Right ventricle myocardium inferior (tissue), 1 donor: Measurements from ENCODE around the gene SYNE2. TPM values are rescaled to one million over a fixed set of nuclear protein-coding genes. Genes with fewer than 3 reads are reported as not detected.
"Not testable (repeated sequence)": the region's sequence is repeated elsewhere in the genome, so short reads cannot be mapped to it uniquely, and the experiment has no call there.

Experiments
- ATAC-seq: fragments of 200-7000 bp; cut with Tn5 transposase; one replicate; pipeline ENCODE4 v1.9.1; 2020; ENCODE audit warnings: mild to moderate bottlenecking, moderate library complexity
- DNase-seq: peaks from one replicate; pipeline ENCODE4 v3.0.0; 2021; ENCODE audit errors: missing footprints
- intact Hi-C: fragments of 100-400 bp; cut with DNase I; formaldehyde crosslinking; loops from one replicate; pipeline ENCODE4 v1.11.0; 2022
- total RNA-seq: library from RNA; stranded (reverse); fragmentation: NEBNext Ultra II Directional; extraction: Animal tissue kit (Norgen Biotek cat#: 25700); gene quantifications from one replicate; pipeline ENCODE4 v1.2.1, GENCODE V29; 2021
- donor health status: DM: no; HTN: yes; CAD: no; lungs with severe emphysema.

Gene SYNE2
- total RNA-seq, 1 donor from 2014 or later = 191 TPM

DNA sequence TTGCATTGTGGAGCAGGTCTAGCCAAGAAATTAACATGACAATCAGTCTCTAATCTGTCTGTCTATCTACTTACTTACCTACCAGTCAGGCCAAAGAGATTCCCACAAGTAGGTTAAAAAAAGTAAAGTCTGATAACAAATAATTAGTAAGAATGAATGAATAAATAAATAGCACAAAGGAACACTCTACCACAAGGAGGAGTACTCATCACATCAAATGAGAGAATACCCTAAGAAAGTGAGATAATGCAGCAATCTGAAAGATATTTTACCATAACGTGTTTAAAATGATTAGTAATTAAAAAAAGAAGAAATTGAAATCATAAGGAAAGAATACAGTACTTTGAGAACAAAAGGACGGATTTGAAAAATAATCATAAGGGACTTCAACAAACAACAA, 187.2 kb downstream of the SYNE2 start:
- DNase-seq (no peak), ATAC-seq (no peak)
- intact Hi-C loops = loop anchor here (10.0 kb wide), 1 partner anchor 265 kb away; no protein-coding TSS in a partner anchor

DNA sequence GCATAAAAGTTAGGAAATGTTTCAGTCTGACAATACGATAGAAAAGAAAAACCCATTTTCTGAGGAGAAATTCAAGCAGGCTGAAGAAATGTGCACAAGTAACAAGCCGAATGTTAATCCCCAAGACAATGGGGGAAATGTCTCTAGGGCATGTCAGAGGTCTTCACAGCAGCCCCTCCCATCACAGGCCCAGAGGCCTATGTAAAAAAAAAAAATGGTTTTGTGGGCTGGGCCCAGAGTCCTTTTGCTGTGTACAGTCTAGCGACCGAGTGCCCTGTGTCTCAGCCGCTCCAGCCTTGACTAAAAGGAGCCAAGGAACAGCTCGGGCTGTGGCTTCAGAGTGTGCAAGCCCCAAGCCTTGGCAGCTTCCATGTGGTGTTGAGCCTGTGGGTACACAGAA, 190.5 kb downstream of the SYNE2 start:
- intact Hi-C loops = loop anchor here (10.0 kb wide), 1 partner anchor 262 kb away; no protein-coding TSS in a partner anchor
- ATAC-seq, DNase-seq: not testable (repeated sequence)

DNA sequence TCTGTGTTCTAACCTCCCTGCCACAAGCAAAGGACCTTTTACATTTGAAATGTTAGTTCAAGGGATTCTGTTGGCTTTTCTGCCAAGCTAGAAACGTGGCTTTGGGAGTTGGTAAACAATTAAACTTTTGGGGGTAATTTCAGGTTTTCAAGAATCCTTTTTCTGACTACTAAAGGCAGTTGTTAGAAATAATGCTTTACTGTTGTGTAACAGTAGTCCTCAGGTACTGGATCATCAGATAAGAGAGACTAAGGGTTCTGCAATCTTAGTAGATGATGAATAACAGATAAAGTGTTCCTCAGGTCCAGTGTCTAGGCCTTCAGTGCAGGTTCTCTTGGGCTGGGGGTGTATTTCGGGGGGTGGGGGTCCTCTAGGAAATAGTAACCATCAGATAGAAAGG, 192.3 kb downstream of the SYNE2 start:
- DNase-seq = no peak

DNA sequence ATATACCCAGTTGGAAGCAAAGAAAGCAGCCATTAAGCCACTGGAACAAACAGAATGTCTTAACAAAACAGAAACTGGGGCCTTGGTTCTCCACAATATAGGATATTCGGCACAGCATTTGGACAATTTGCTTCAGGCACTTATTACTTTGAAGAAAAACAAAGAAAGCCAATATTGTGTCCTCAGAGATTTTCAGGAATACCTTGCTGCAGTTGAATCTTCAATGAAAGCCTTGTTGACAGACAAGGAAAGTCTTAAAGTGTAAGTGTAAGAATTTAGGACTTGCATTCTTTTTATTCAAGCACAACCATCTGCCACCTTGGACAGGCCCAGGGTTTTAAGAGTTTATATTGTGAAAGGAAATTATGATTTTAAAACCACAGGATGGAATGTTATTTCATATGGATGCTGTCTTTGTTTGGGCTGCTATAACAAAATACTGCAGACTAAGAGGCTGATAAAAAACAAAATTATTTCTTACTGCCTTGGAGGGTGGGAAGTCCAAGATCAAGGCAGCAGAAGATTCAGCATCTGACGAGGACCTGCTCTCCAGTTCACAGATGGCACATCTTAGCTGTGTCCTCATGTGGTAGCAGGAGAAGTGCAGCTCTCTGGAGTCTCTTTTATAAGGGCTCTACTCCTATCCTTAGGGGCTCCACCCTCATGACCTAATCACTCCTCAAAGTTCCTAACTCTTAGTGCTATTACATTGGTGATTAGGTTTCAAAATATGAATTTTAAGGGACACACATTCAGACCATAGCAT, 197.0 kb downstream of the SYNE2 start:
- DNase-seq (no peak), ATAC-seq (no peak)
- intact Hi-C loops = loop anchor here (10.0 kb wide), 1 partner anchor 255 kb away; no protein-coding TSS in a partner anchor

More for the DNA sequence above, 192.3 kb downstream of the SYNE2 start:
- ATAC-seq = no peak
- intact Hi-C loops = loop anchor here (10.0 kb wide), 1 partner anchor 260 kb away; no protein-coding TSS in a partner anchor

DNA sequence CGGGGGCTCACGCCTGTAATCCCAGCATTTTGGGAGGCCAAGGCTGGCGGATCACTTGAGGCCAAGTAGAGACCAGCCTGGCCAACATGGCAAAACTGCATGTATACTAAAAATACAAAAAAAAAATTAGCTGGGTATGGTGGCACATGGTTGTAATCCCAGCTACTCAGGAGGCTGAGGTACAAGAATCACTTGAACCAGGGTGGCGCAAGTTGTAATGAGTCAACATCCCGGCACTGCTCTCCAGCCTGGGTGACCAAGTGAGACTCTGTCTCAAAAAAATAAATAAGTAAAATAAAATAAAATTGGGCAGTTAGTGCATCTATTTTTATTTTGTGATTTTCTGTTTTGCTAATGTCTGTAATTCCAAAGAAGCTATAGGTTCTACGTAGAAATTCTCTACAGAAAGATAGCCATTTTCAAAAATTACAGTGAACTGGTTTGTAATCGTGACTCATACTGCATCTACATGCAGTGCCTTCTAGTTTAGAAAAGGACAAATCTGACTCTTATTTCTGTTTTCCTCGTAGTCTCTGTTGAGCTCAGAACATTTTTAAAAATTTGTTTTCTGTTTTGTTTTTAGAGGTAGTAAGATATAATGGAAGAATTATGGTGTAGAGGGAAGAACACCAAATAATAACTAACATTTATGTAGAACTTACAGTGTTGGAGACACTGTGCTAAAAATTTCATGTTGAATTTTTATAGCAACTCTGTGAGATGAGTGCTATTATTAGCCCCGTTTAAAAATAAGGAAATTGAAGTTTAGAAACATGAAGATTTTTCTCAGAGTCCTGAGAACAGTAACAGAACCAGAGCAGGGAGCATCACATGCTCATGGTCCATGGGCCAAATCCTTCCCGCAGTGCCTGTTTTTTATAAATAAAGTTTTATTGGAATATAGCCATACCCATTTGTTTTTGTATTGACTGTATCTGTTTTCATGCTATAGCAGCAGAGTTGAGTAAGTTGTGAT, 201.2 kb downstream of the SYNE2 start:
- intact Hi-C loops = no loop called here
- DNase-seq (no peak), ATAC-seq (no peak)

DNA sequence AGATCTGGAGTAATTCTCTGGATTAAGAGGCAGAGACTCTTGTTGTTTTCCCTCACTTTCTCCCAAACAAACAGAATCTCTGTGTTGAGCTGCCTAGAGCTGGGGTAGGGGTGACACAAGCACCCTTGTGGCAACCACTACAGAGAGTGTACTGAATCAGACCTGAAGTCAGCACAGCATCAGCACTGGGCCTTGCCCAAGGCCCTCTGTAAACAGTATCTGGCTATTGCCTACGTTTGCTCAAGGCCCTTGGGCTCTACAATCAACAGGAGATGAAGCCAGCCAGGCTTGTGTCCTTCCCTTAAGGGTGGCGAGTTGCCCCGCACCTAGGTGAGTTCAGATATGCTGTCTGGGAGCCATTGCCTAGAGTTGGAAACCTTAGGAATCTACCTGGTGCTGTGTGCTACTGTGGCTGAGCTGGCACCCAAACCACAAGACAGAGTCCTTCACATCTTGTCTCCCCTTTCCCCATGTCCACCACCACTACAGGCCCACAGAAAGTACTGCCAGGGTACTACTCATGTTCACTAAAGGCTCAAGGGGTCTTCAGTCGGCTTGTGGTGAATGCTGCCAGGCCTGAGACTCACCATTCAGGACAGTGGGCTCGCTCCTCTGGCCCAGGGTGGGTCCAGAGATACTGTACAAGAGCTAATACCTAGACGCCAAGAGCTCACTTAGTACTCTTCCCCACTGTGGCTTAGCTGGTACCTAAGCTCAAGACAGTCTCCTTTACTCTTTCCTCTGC, 206.8 kb downstream of the SYNE2 start:
- ATAC-seq (no peak), DNase-seq (no peak)
- intact Hi-C loops = no loop called here

DNA sequence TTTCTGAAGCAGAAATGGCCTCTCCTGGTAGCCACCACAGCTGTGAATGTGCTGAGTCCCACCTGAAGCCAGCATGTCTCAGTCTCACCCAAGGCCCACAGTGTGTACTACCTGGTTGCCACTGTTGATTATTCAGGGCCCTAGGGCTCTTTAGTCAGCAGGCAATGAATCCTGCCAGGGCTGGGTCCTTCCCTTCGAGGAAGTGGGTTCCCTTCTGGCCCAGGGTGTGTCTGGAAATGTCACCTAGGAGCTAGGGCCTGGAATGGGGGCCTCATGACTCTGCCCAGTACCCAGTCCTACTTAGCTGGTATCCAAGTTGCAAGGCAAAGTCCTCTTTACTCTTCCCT, 207.4 kb downstream of the SYNE2 start:
- ATAC-seq (no peak), DNase-seq (no peak)
- intact Hi-C loops = no loop called here

DNA sequence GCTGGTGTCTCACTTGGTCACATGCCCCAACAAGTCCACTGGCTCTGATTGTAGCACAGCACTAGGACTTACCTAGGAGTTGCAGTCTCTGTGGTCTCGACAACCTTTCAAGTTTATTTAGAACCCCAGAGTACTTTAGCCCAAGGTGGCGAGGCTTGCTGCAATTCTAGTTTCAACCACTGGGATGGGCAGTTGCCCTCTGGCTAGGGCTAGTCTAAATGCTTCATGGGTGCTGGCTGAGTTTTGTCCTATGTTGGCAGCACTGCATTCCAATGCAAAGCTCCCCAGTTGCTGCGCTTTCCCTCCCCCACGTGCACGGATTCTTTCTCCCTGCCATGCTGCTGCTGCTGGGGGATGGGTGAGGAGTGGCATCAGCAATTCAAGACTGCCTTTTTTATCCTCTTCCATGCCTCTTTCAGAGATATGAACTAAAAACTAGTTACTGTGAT, 207.9 kb downstream of the SYNE2 start:
- intact Hi-C loops = no loop called here
- ATAC-seq (no peak), DNase-seq (no peak)

DNA sequence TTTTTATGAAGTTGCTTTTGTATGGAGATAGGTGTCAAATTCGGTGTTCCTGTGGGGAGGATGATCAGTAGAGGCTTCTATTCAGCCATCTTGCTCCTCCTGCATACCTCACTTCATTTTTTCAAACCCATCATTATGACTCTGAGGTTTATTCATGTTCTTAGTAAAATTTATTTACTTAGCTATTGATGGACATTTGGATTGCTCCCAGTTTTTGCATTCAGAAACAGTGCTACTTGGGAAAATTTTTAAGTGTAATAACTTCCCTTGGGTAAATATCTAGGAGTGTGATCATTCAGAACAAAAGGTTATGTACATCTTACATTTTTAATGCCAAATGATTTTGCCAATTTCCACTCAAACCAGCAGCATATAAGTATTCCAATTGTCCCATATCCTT, 208.3 kb downstream of the SYNE2 start:
- DNase-seq (no peak), ATAC-seq (no peak)
- intact Hi-C loops = no loop called here

DNA sequence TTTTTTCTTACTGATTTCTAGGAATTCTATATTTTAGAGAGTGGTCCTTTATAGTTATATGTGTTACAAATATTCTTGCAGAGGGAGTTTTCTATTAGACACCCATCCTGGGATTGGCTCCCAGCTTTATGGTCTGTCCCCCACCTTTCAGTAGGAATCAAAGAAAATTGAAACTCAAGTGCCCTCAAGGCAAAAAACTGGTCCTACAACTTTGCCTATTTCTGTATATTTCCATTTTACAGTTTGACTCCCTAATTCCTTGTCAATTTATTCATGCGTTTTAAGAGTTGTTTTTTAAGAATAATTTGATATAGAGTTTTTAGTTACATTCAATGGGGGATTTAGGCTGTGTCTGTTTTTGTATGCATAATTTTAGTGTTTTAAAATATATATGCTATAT, 208.9 kb downstream of the SYNE2 start:
- DNase-seq (no peak), ATAC-seq (no peak)
- intact Hi-C loops = no loop called here

DNA sequence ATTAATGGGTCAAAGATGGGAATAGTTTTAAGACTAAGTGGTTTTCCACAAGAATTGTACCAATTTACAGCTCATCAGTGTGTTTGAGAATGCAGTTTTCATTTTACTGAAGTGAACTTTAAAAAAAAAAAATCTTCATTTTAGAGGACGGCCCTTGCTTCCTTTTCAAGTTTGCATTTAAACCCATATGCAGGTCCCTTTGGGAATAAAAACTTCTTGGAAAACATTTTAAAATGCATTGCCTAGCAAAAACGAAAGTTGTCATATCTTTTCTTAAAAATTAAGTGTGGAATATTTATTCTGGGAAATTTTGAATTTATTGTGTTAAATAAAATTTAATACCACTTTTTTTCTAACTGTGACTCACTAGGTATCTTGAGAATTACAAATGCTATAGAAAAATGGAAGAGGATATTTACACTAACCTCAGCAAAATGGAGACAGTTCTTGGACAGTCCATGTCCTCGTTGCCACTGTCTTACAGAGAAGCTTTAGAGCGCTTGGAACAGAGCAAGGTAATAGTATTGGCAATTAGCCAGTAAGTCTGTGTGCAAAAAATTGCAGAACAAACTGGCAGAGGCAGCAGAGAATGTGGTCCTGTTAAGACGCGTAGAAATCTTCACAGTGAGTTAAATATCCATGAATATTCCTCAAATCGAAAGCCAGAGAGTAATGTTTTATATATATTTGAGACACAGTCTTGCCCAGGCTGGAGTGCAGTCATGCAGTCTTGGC, 209.7 kb downstream of the SYNE2 start:
- DNase-seq (no peak), ATAC-seq (no peak)
- intact Hi-C loops = no loop called here

DNA sequence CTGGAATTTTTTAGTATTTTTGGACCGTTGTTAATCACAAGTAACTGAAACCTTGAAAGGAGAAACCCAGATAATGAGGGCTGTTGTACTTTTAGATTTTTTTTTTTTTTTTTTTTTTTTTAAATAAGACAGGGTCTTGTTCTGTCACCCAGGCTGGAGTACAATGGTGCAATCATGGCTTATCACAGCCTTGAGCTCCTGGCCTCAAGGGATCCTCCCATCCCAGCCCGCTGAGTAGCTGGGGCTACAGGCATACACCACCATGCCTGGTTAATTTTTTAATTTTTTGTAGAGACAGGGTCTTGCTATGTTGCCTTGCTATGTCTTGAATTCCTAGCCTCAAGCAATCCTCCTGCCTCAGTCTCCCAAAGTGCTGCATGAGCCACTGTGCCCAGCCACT, 211.6 kb downstream of the SYNE2 start:
- intact Hi-C loops = no loop called here
- no peak for ATAC-seq

DNA sequence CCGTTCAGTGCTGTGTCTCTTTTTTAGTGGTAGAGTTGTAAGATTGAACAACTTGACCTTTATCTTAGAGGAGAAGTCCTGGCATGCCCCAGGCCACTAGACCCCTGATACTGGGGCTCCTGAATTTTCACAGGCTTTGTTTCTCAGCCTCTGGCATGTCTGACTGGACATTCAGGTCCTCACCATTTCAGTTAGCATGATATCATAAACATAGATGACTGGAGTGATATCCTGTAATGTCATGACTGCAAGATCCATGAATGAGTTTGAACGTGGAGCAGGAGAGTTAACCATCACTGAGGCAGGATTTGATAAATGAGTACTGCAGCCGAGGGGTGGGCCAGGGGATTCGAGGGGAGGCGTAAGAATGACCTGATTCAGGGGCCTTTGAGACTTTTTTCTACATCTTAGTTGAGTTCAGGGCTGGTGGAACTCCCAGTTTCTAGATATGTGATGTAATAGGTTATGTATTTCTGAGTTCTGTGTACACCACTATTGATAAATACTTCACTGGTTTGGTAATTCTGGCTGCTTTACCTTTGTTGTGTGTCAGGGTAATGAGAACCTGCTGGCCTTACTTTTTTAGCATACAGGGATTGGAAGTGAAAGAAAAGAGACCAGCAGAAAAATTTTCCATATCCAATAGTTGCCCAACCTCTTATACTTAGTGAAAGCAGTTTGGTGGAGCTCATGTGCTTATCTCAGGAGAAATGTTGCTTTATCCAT, 217.0 kb downstream of the SYNE2 start:
- ATAC-seq (no peak), DNase-seq (no peak)
- intact Hi-C loops = no loop called here

More for the DNA sequence above, 211.6 kb downstream of the SYNE2 start:
- DNase-seq = no peak

DNA sequence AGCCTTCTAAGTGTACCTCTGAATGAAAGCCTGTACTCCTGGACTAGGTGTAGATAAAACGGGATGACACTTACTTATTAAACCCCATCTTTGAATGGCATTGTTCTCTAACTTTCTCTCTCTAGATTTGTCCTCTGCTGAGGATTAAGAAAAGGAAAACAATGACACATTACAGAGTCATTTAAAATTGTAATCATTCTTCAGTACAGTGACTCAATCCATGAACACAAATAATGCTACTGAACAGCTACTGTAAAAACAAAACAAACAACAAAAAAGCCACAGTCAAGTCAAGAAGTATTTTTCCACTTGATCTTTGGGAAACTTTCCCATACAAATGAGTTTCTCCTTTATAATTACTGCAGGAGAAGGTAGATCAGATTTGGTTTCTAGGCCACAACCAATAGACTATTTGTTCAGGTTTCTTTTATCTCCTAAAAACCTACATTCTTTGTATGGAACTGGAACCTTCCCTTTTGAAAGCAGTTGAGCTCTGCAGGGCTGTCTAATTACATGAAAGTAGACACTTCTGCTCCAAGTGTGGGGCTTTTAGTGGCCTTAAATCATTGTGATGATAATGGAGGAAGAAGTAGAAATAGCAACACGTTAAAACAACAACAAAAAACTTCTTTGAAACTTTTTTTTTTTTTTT, 222.3 kb downstream of the SYNE2 start:
- DNase-seq = no peak
- intact Hi-C loops = no loop called here
- ATAC-seq = no peak

DNA sequence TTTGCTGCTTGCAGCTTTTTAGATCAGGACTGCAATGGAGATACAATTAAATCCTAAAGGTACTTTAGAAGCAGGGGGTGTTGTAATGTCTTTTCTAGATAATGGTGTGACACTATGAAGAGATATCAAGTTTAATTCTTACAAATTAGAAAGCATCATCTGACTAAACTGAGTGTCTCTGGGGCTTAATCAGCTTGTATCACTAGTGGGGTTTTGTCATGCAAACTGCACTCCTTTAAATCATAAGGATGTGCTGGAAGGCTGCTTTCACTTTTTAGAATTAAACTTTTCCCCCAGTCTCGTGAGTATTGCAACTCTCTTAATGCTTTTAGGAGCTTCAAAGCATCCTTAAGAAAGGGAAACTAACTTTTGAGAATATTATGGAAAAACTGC, 222.8 kb downstream of the SYNE2 start:
- no peak for DNase-seq
- intact Hi-C loops = no loop called here
- no peak for ATAC-seq

DNA sequence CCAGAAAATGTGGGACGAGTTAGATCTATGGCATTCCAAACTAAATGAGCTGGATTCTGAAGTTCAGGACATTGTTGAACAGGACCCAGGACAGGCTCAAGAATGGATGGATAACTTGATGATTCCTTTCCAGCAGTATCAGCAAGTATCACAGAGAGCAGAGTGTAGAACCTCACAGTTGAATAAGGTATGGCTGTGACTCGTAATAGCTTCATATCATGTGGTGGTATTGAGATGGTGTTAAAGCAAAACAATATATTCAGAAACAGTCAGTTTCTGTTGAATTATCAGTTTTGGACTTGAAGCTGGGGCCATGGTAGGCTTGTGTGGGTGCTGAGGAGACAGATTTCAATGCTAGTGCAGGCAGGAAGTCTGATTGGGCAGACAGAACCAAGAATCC, 227.6 kb downstream of the SYNE2 start:
- no peak for ATAC-seq
- DNase-seq = no peak
- intact Hi-C loops = no loop called here

DNA sequence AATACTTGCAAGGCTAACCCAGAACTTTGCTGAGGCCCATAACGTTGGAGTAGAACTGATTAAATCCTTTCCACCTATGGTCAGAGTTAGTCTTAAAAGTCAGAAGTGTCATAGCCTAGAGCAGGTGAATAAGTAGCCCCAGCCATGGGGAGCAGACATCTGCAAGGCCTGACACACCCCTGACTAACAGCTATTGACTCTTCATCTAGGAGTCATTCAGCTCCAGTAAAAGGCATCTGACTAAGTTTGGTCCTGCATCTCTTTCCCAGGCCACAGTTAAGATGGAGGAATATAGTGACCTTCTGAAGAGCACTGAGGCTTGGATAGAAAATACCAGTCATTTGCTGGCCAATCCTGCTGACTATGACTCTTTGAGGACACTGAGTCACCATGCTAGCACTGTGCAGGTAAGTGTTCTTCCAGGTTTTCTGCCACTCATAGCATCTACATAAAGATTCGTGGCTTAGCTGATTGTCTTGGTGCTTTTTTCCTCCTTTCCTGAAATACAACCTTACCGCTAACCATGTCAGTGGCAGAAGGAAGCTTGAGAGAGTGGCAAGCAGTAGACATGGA, 228.5 kb downstream of the SYNE2 start:
- intact Hi-C loops = no loop called here
- DNase-seq (no peak), ATAC-seq (peak; percentile 28)
